DMS53 (cell line): ENCODE results near the gene SEMG2.

Experiments
- DNase-seq: peaks from one replicate; lab custom pipeline; 2025; lab: John Stamatoyannopoulos, UW

SEMG2 gene, protein sequence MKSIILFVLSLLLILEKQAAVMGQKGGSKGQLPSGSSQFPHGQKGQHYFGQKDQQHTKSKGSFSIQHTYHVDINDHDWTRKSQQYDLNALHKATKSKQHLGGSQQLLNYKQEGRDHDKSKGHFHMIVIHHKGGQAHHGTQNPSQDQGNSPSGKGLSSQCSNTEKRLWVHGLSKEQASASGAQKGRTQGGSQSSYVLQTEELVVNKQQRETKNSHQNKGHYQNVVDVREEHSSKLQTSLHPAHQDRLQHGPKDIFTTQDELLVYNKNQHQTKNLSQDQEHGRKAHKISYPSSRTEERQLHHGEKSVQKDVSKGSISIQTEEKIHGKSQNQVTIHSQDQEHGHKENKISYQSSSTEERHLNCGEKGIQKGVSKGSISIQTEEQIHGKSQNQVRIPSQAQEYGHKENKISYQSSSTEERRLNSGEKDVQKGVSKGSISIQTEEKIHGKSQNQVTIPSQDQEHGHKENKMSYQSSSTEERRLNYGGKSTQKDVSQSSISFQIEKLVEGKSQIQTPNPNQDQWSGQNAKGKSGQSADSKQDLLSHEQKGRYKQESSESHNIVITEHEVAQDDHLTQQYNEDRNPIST

GRCh38 chr20:45221076-45221475 is at the start of gene SEMG2:
Gene SEMG2 (plus strand): TSS chr20:45221373. CDS start chr20:45221390, 17 bp downstream.
- no peak for DNase-seq

DNA sequence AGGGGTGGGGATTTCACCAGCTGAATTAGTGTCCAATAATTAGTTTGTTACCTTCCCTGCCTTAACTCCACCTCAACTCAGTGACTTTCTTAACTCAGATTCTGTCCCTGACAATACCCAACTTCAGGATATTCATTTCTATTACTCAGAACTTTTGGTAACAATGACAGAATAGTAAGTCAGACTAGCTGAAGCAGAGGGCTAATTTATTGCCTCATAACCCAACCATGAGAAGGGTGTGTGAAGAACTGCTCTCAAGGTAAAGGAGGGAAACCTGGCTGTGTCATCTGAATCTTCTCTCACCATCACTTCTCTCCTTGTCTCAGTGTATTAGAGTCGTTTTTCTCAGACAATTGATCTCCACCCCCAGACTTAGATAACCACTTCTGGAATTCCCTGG is 47.7 kb upstream of the SEMG2 start:
- no peak for DNase-seq

DNA sequence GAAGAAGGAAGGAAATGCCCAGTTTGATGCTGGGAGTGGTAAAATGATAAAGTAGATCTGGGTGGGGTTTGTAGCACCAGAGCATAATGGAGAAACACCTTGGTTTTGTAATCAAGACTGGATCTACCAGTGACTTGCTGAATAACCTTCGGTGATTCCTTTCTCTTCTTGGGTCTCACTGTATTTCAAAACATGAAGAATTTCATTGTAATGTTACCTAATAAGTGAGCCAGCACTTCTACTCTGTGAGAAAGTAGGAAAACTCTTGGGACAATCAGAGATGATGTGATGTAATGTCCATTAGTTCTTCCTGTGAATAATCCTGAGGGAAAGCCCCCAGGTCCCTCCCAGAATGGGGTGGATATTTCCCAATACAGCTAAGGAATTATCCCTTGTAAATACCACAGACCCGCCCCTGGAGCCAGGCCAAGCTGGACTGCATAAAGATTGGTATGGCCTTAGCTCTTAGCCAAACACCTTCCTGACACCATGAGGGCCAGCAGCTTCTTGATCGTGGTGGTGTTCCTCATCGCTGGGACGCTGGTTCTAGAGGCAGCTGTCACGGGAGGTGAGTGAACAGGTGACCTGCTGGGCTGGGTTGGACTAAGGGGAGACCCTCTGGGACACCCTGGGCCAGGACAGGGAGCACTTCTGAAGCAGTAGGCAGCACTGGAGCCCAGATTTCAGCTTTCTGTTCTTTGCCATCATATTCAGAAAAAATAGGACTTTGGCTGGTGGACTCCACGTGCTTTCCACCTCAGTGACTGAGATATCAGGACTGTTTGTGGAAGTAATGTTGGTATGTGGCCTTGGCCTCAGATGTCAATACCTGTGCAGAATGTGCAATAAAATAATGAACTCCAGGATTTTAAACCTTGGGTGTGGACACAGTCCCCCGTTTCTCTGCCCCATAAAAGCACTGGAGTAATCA is 46.5 kb upstream of the SEMG2 start, which contains the start of gene PI3:
TSS of gene PI3 (plus strand) at position 469 of the 931 bp plus-strand sequence. CDS start at position 490, 21 bp downstream.
- no peak for DNase-seq

DNA sequence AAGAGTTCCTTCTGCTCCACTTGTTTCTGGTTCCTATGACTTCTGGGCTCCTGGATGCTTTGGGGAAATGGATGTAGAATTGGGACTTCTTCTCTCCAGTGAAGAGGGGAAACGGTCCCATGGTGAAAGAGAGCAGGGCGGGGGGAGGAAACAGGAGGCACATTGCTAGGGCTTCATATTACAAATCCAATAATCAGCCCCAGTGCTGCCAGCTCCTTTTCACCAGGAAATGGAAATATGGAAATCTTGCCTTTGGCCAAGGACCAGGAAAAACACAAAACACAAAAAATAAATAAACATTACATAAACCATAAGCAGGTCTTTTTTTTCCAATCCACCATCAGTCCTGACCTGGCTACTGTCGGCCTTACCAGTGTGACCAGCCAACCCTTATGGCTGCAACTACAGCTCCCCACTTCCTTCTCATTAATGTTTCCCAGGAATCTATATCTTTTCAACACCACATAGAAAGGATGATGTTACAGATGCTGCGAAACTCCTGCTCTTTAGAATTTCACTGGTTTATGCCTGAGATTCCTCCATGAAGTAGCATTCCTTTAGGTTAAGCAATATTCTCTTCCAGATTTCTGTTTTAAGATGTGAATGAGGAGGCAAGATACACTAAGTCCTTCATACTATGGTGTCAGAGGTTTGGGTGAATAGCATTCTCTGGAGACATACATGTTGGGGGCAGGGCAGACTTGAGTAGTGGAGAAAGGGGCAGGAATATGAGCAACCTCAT is 44.5 kb upstream of the SEMG2 start:
- DNase-seq: peak; percentile 39

- no peak for DNase-seq
Measured at GRCh38 chr20:45179166-45179565, 42.0 kb upstream of the SEMG2 start.

DNA sequence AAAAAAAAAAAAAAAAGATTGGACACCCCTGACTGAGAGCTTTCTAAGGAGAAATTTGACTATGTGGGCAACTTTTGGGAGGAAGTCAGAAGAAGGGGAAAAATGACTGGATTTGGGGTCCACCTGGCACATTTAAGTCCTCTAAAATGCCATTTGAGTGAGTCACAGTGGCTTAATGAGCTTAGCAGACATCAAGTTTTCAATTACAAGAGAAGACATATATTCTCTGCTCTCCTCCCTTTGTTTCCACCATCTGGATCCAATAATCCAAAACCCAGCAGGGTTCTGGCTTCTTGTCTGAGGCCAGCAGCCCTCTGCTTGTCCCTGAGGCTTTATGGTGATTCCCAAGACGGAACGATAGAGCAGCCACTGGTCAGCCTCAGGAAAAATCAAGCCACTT is 39.5 kb upstream of the SEMG2 start:
- peak; percentile 69 for DNase-seq

GRCh38 chr20:45183084-45183483 is 38.1 kb upstream of the SEMG2 start:
- peak; percentile 69 for DNase-seq

GRCh38 chr20:45187693-45188092 is 33.5 kb upstream of the SEMG2 start:
- peak; percentile 81 for DNase-seq

DNA sequence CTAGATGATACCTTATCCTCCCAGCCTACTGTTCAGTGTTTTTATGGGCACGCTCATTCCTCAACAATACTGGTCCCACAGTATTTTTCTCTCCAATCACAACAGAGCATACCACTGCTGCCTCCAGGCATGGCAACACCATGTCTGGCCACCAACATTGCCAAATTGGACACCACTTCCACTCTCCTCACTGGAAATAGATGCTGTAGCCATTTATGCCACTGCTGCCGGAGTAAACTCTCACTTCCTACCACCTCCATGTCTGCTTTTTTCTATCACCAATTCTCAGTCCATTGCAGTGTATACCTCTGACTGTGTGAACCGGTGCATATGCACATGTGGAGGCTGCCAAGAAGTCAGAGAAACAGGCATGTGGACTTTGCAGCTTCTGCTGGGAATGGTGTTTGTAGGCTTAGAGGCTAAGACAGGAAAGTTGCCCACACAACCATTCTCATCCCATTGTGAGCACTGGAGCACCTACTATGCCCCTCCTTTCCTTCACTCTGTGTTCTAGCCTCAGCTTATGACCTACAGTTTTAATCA is 32.0 kb upstream of the SEMG2 start:
- DNase-seq: no peak

- no peak for DNase-seq
Measured at GRCh38 chr20:45189861-45190260, 31.3 kb upstream of the SEMG2 start.

- no peak for DNase-seq
Measured at GRCh38 chr20:45191926-45192325, 29.2 kb upstream of the SEMG2 start.

DNA sequence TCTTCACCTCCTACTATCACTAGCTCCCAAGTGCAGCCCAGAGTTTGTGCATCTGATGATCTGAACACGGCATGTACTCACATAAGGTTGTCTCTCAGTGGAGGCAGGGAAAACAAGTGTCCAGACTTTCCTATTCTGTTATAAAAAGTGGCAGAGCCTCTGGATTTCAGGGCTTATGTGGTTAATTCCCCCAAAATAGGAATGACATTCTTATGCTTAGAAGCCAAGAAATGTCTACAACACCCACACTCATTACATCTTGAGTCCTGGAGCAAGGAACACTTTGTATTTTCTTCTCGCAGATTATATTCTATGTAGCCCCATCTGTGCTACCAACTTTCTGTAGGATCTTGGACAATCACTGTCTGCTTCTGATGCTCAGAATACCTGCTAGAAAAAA is 27.8 kb upstream of the SEMG2 start:
- no peak for DNase-seq

DNA sequence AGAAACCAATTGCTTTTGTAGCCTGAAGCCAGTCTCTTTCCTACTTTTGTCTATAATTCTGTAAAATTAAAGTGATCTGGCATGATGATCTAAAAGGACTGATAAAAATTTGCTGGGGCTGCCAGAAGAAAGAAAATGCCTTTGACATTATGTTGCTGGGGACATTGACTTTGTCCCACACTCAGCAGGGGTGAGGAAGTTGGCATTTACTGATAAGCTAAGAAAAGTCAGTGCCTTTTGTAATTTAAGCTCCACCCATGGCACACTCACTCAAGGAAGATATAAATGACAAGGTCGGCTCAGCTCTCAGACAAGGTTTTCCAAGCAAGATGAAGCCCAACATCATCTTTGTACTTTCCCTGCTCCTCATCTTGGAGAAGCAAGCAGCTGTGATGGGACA is 14.4 kb upstream of the SEMG2 start, which contains the start of gene SEMG1:
TSS of gene SEMG1 (plus strand) at position 309 of the 400 bp plus-strand sequence. CDS start at position 330, 21 bp downstream.
- DNase-seq: no peak

DNA sequence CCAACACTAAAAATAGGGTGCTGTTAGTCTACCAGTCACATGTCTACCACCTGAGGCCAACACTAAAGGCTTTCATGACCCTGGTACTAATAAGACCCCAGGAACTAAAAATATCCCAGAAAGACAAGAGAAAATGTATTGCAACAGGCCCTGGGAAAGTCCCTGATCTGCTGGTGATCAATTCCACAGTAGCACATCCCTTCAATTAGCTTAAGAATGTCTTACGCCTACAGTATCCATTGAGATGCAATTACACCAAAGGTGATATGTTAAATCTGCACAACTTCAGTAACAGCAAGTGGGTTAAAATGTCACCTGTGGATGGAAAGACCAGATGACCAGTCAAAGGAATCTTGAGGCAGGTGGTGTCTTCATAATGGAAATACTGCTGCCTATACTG is 11.2 kb upstream of the SEMG2 start:
- no peak for DNase-seq

GRCh38 chr20:45211569-45212474 is 9.4 kb upstream of the SEMG2 start:
- peak; percentile 40 for DNase-seq

DNA sequence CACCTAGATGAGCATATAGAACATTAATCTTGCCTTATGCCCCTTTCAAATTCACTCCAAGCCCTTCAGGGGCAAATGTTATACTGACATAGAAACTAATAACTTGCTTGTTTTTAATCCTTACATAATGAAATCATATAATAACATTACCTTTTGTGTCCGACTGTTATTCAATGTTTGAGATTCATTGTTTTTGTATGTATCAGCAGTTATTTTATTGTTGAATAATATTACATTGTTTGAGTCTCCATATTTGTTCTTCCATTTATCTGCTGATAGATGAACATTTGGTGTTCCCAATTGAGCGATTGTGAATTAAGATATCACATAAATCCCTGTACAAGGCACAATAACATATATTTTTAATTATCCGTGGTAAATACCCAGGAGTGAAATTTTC is 8.3 kb upstream of the SEMG2 start:
- no peak for DNase-seq

GRCh38 chr20:45218124-45218523 is 3.0 kb upstream of the SEMG2 start:
- DNase-seq: no peak

DNA sequence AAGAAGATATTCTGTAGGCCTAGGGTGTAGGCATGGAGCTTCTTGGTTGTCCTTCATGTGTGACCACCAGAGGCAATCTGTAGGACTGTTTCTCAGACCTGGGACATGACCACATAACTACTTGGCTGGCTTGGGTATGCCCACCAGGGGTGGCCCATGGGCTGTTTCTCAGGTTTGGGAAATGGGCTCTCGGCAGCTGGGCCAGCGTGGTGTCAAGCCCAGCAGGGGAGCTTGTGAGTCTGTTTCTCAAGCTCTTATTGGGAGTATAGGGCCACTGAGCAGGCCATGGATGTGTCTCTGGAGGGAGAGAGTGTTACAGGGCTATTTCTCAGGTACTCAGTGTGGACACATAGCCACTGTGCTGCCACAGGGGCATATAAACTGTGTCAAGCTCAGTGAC is 2.5 kb upstream of the SEMG2 start:
- DNase-seq: no peak

- no peak for DNase-seq
Measured at GRCh38 chr20:45223136-45223535, 2.0 kb downstream of the SEMG2 start.

DNA sequence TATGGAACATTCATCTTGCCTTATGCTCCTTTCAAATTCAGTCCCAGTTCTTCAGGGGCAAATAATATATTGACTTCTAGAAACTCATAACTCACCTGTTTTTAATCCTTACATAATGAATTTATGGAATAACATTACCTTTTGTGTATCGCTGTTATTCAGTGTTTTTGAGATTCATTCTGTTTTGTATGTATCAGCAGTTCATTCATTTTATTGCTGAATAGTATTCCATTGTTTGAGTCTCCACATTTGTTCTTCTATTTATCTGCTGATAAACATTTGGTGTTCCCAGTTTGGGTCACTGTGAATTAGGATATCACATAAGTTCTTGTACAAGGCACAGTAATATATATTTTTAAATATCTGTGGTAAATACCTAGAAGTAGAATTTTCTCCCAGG is 5.1 kb downstream of the SEMG2 start:
- no peak for DNase-seq
